Measurements from ENCODE around the gene ORC4.

Gene ORC4

DNA sequence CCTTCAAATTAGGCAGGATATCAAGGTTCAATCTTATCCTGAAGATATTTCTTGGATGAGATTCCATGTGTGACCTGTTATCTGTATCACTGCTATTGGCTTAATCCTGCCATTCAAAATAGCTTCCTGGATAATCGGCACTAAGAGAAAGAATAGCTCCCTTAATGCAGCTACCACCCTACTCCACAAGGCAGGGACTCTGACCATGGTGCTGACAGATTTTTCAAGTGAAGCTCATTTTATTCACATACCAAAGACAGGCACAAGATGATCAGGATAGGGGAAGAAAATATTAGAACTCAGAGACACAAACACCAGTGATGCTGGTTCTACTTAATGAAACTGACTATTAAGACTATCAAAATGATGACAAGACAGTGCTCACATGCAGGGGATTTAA is 74.9 kb downstream of the ORC4 start:
- Histone ChIP-seq H3K9me3 (no peaks in the 10 kb centered on the region), H4K20me1 (no peaks in the 10 kb centered on the region; the same call in 1 of the 2 replicates), H3K4me1 (no peaks in the 10 kb centered on the region), H3K27ac (no peak overlapping the region), H3K4me3 (no peak overlapping the region), H3K4me2 (no peak overlapping the region), H3K36me3 (peaks cover 10% of the 10 kb centered on the region), H3K27me3 (no peaks in the 10 kb centered on the region), H3K9ac (no peak overlapping the region)
- no peak for TF ChIP-seq Cebpa-rat (IDR thresholded peaks at IDR 0.05)

DNA sequence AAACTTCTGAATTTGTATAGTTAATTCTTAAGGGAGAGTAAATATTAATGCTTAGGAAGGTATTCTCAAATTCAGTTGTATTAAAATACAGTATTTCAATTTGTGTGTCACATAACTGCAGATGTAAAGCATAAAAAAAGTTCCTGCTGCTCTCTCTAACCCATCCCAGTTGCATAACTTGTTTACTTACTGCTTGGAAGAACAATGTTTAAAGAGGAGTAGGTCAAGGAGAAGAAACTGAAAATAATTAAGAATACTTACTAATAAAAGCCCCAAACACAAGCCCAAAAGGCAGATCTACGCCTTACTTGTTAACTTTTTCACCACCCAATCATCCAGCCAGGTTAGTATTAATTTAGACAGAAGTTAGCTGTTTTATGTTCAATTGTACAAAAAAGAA is 81.2 kb downstream of the ORC4 start:
- H3K4me1 ChIP-seq, result no peaks in the 10 kb centered on the region
- no peak overlapping the region for H3K9ac ChIP-seq
- H3K9me3 ChIP-seq, result no peaks in the 10 kb centered on the region
- H3K36me3 ChIP-seq, result peaks cover 45% of the 10 kb centered on the region
- no peaks in the 10 kb centered on the region for H3K27me3 ChIP-seq
- H3K4me3 ChIP-seq, result no peak overlapping the region
- no peak overlapping the region for H3K27ac ChIP-seq
- H4K20me1 ChIP-seq, result no peaks in the 10 kb centered on the region
- TF ChIP-seq Cebpa-rat (IDR thresholded peaks at IDR 0.05), result no peak
- H3K4me2 ChIP-seq, result no peak overlapping the region

DNA sequence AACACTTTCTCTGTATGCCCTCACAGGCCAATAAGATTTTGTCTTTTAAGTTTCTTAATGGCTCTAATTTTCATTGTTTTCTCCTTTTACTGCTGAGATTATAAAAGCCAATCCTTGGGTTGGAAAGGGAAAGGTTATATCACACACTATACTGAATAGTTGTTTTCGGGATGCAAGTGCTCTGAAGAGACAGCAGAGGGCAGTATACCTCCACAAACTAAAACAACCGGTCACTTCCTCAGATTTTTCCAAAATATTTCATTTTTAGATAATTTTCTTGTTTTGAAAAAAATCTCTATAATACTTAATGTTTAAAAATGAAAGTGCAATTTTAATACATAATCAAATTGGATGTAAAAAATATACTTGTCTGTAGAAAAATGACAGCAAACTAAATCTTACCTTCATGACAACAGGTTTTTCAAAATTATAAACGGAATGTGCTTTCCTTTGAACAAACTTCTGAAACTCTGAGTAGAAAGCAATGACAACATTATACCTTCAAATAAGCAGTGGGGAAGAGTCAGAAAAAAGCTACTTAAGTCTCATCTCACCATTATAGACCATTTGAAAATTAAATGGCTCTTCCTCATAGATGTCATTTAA is 82.7 kb downstream of the ORC4 start:
- Histone ChIP-seq H3K4me2 (no peak overlapping the region), H3K9me3 (no peaks in the 10 kb centered on the region), H3K4me1 (no peaks in the 10 kb centered on the region), H3K9ac (no peak overlapping the region), H3K27ac (no peak overlapping the region), H3K36me3 (peaks cover 49% of the 10 kb centered on the region), H4K20me1 (no peaks in the 10 kb centered on the region), H3K27me3 (no peaks in the 10 kb centered on the region), H3K4me3 (no peak overlapping the region)
- TF ChIP-seq Cebpa-rat (IDR thresholded peaks at IDR 0.05), result no peak

DNA sequence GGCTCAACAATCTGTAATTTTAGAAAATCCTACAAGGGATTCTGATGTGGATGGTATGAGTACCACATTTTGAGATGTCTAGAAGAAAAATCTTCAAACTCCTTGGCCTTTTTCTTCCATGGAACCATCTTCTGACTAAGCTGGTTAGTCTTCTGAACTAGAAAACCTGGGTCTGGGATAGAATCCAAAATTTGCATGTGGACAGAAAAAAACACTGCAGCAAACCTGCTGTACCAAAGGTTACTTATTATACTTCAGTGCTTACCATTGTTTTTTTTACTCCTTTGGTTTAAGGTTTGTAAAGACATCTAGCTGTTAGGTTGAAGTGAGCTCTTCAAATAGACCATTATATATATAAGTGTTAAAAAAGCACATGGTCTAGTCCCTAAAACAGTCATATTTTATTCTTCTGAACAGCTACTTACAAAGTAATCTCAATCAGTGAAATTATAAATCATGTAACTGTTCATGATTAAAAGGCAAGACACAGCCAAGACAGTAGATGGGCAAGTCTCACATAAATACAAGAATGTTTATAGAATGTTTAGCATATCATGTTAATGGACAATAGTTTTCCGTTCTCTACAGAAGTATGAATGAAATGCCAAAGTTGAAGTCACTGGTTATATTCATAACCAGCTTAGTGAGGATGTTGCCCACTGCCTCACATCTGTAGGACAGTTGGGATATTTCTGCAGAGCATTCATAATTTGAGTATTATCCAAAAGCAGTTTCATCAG is 85.5 kb downstream of the ORC4 start:
- H3K4me2 ChIP-seq, result no peak overlapping the region
- H3K4me1 ChIP-seq, result no peaks in the 10 kb centered on the region
- H3K27ac ChIP-seq, result no peak overlapping the region
- no peak overlapping the region for H3K4me3 ChIP-seq
- no peak overlapping the region for H3K9ac ChIP-seq
- no peak for TF ChIP-seq Cebpa-rat (IDR thresholded peaks at IDR 0.05)
- H3K9me3 ChIP-seq, result no peaks in the 10 kb centered on the region
- peaks cover 51% of the 10 kb centered on the region for H3K36me3 ChIP-seq
- H3K27me3 ChIP-seq, result no peaks in the 10 kb centered on the region
- H4K20me1 ChIP-seq, result no peaks in the 10 kb centered on the region

DNA sequence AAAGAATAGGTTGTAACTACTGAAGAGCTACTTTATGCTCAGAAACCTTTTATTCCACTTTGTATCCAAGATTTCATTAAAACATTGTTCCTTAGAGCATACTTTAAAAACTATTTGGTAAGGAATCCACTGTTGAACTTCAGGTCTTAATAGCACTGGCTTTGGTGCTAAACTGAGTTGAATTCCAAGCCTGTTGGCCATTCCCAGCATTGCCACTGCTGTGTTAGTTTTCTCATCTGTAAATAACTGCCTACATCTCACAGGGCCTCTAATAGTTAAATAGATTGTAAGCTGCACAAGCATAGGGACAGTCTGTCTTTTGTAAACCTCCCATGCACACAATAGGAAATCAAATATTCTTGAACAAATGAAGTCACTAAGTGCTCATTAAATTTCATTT is 86.6 kb downstream of the ORC4 start:
- H3K4me1 ChIP-seq, result no peaks in the 10 kb centered on the region
- H3K9me3 ChIP-seq, result no peaks in the 10 kb centered on the region
- H3K27ac ChIP-seq, result no peak overlapping the region
- no peak for TF ChIP-seq Cebpa-rat (IDR thresholded peaks at IDR 0.05)
- no peaks in the 10 kb centered on the region for H3K27me3 ChIP-seq
- H3K36me3 ChIP-seq, result peaks cover 47% of the 10 kb centered on the region
- H3K9ac ChIP-seq, result no peak overlapping the region
- no peak overlapping the region for H3K4me3 ChIP-seq
- H4K20me1 ChIP-seq, result no peaks in the 10 kb centered on the region
- no peak overlapping the region for H3K4me2 ChIP-seq

DNA sequence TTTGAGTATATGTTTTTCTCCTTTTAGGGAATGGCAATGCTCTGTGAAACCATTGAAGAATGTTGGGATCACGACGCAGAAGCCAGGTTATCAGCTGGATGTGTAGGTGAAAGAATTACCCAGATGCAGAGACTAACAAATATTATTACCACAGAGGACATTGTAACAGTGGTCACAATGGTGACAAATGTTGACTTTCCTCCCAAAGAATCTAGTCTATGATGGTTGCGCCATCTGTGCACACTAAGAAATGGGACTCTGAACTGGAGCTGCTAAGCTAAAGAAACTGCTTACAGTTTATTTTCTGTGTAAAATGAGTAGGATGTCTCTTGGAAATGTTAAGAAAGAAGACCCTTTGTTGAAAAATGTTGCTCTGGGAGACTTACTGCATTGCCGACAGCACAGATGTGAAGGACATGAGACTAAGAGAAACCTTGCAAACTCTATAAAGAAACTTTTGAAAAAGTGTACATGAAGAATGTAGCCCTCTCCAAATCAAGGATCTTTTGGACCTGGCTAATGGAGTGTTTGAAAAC is 93.4 kb downstream of the ORC4 start:
- H3K36me3 ChIP-seq, result no peaks in the 10 kb centered on the region

DNA sequence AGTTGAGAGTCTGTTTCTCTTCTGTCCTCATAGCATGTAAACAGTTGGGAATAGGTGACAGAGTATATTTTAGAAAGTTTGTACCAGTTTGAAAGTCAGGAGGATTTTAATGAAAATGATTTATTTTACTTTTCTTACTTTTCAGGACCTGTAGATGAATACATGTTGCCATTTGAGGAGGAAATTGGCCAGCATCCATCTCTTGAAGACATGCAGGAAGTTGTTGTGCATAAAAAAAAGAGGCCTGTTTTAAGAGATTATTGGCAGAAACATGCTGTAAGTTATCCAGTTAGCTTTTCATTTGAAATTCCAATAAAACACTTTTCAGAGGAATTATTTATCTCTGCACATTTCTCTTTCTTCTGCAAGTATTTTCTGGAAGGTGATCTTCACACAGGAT is 94.7 kb downstream of the ORC4 start:
- Histone ChIP-seq H3K36me3 (no peaks in the 10 kb centered on the region), H3K9me3 (no peaks in the 10 kb centered on the region), H3K27ac (no peak overlapping the region)

More for the DNA sequence above, 93.4 kb downstream of the ORC4 start:
- Histone ChIP-seq H3K9me3 (no peaks in the 10 kb centered on the region), H3K27me3 (no peaks in the 10 kb centered on the region), H3K4me1 (no peaks in the 10 kb centered on the region), H4K20me1 (no peaks in the 10 kb centered on the region), H3K9ac (no peak overlapping the region), H3K27ac (no peak overlapping the region), H3K4me2 (no peak overlapping the region), H3K4me3 (no peak overlapping the region)
- TF ChIP-seq Cebpa-rat (IDR thresholded peaks at IDR 0.05), result no peak

DNA sequence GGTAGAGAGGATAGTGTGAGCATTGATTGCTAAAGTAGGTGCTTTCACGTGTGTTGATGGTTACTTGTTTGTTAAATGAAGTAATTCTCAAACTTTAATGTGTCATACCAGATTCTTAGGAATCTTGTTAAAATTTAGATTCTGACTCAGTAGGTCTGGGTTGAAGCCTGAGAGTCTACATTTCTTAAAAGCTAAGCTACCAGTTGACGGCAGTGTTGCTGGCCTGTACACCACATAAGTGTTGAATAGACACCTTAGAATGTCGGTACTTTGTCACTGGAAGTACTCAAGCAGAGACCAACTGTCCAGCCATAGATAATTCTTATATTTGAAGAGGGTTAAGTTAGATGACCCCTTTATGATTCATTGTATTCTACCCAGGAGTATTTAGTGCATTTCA is 95.9 kb downstream of the ORC4 start:
- H3K27me3 ChIP-seq, result no peaks in the 10 kb centered on the region
- no peaks in the 10 kb centered on the region for H3K9me3 ChIP-seq
- H3K36me3 ChIP-seq, result no peaks in the 10 kb centered on the region
- H3K27ac ChIP-seq, result no peak overlapping the region
- H4K20me1 ChIP-seq, result no peaks in the 10 kb centered on the region
- no peak overlapping the region for H3K9ac ChIP-seq
- H3K4me1 ChIP-seq, result no peaks in the 10 kb centered on the region
- TF ChIP-seq Cebpa-rat (IDR thresholded peaks at IDR 0.05), result no peak
- no peak overlapping the region for H3K4me3 ChIP-seq
- H3K4me2 ChIP-seq, result no peak overlapping the region

More for the DNA sequence above, 94.7 kb downstream of the ORC4 start:
- Histone ChIP-seq H3K4me3 (no peak overlapping the region), H3K4me2 (no peak overlapping the region), H3K4me1 (no peaks in the 10 kb centered on the region), H4K20me1 (no peaks in the 10 kb centered on the region), H3K27me3 (no peaks in the 10 kb centered on the region), H3K9ac (no peak overlapping the region)
- no peak for TF ChIP-seq Cebpa-rat (IDR thresholded peaks at IDR 0.05)

DNA sequence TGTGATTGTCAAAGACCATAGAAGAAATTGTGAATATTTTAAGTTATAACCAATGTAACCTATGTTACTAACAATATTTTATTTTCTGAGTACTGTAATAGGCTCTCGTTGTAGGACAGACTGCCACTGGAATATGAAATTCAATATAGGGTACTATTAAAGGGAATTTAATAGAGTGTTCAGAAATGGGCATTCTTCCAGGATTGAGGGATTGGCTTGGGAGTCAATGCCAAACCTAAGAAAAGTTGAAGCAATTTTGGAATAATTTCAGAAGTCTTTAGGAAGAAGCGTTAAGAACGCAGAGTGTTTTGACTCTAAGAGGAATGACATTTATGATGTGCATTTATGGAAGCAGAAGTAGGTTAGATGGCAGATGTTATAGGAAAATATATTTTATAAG is 96.7 kb downstream of the ORC4 start:
- Histone ChIP-seq H3K9me3 (no peaks in the 10 kb centered on the region), H3K4me3 (no peak overlapping the region), H3K27ac (no peak overlapping the region), H3K4me2 (no peak overlapping the region), H3K27me3 (no peaks in the 10 kb centered on the region), H3K4me1 (no peaks in the 10 kb centered on the region), H3K9ac (no peak overlapping the region), H3K36me3 (no peaks in the 10 kb centered on the region), H4K20me1 (no peaks in the 10 kb centered on the region)
- TF ChIP-seq Cebpa-rat (IDR thresholded peaks at IDR 0.05), result no peak

DNA sequence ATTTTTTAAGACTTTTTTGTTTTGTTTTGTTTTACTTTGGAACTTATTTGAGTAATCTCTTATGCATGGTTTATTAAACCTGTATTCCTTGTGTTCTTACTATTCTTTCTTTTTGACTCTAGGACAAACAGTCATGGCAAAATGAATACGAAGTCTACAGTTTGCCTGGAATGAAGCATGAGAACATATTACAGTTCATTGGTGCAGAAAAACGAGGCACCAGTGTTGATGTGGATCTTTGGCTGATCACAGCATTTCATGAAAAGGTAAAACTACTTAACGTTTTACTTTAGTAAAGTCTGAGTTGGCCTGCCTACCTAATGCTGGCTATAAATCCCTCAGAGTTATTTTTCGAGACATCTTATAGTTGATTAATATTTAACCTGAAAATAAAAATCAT is 103.4 kb downstream of the ORC4 start:
- TF ChIP-seq Cebpa-rat (IDR thresholded peaks at IDR 0.05), result no peak
- Histone ChIP-seq H3K4me2 (no peak overlapping the region), H3K27ac (no peak overlapping the region), H3K4me3 (no peak overlapping the region), H3K27me3 (no peaks in the 10 kb centered on the region), H3K9me3 (no peaks in the 10 kb centered on the region), H3K4me1 (peaks cover 13% of the 10 kb centered on the region), H3K36me3 (no peaks in the 10 kb centered on the region), H4K20me1 (no peaks in the 10 kb centered on the region), H3K9ac (no peak overlapping the region)

All from BLaER1 (cell line).